IMR-90 (cell line): ENCODE measurements around the gene TMEM214. TPM values are rescaled to one million over a fixed set of nuclear protein-coding genes. Genes with fewer than 3 reads are reported as not detected.

ENCODE experiments used
- ATAC-seq: fragments of 200-7000 bp; cut with Tn5 transposase; 2 replicates; pipeline ENCODE4 v1.9.1; 2020; ENCODE audit warnings: low read depth, mild to moderate bottlenecking, moderate library complexity
- BruUV-seq: library from RNA; stranded (reverse); fragments of 400-500 nt; replicated peaks from 2 replicates; lab custom pipeline; 2021; lab: Mats Ljungman, UMichigan
- CTCF ChIA-PET: fragments of 300-600 bp; formaldehyde crosslinking; extraction: SDS; loops from one replicate; lab custom pipeline; 2021; ENCODE audit warnings: antibody characterized with exemption; lab: Yijun Ruan, JAX
- POLR2A ChIA-PET: fragments of 300-600 bp; sonication (Branson Sonifier 250); formaldehyde crosslinking; loops from one replicate; lab custom pipeline; 2022; ENCODE audit warnings: antibody characterized with exemption; ENCODE audit not compliant: unreplicated experiment; lab: Charles Lee
- DNase-seq: peaks from one replicate; pipeline ENCODE4 v3.0.0; 2013
- H2AFZ ChIP-seq: replicated peaks from 2 replicates; pipeline ENCODE3; 2013; ENCODE audit warnings: low read length, mild to moderate bottlenecking; ENCODE audit not compliant: poor library complexity
- H2AK5ac ChIP-seq: 2 replicates; pipeline ENCODE4 v1.6.1; 2013; ENCODE audit warnings: low read depth, low read length, inconsistent platforms
- H2AK9ac ChIP-seq: replicated peaks from 2 replicates; pipeline ENCODE3; 2013; ENCODE audit warnings: mild to moderate bottlenecking, low read depth, low read length, moderate library complexity; ENCODE audit not compliant: poor library complexity
- H2BK120ac ChIP-seq: 2 replicates; pipeline ENCODE4 v1.6.1; 2013; ENCODE audit warnings: low read depth, low read length, inconsistent platforms
- H2BK15ac ChIP-seq: 3 replicates; pipeline ENCODE4 v1.6.1; 2013; ENCODE audit warnings: low read depth, low read length, inconsistent platforms
- H2BK20ac ChIP-seq: 2 replicates; pipeline ENCODE4 v1.6.1; 2013; ENCODE audit warnings: low read depth, mild to moderate bottlenecking, inconsistent platforms, low read length, moderate library complexity
- H2BK5ac ChIP-seq: 2 replicates; pipeline ENCODE4 v1.6.1; 2013; ENCODE audit warnings: mild to moderate bottlenecking, low read depth, low read length, inconsistent platforms; ENCODE audit not compliant: poor library complexity, severe bottlenecking
- H3K14ac ChIP-seq: replicated peaks from 2 replicates; pipeline ENCODE4 v1.6.1; 2013; ENCODE audit warnings: low read depth, low read length, inconsistent platforms
- H3K18ac ChIP-seq: 2 replicates; pipeline ENCODE4 v1.6.1; 2013; ENCODE audit warnings: low read depth, low read length, control low read depth
- H3K23ac ChIP-seq: 2 replicates; pipeline ENCODE4 v1.6.1; 2013; ENCODE audit warnings: low read depth, low read length, inconsistent platforms
- H3K27ac ChIP-seq: 2 replicates; pipeline ENCODE4 v1.5.1; 2013; ENCODE audit warnings: mild to moderate bottlenecking, control low read depth, low read length; ENCODE audit not compliant: insufficient read depth
- H3K27me3 ChIP-seq: 2 replicates; pipeline ENCODE4 v1.6.1; 2013; ENCODE audit warnings: low read length; ENCODE audit not compliant: control insufficient read depth, insufficient read depth
- H3K36me3 ChIP-seq: 2 replicates; pipeline ENCODE4 v1.6.1; 2013; ENCODE audit warnings: low read length, mixed read lengths; ENCODE audit not compliant: control insufficient read depth, insufficient read depth
- H3K4ac ChIP-seq: 2 replicates; pipeline ENCODE4 v1.6.1; 2013; ENCODE audit warnings: low read depth, low read length, inconsistent platforms
- H3K4me1 ChIP-seq: 2 replicates; pipeline ENCODE4 v1.6.1; 2013; ENCODE audit warnings: low read length, mixed read lengths; ENCODE audit not compliant: control insufficient read depth, insufficient read depth
- H3K4me2 ChIP-seq: 2 replicates; pipeline ENCODE4 v1.6.1; 2013; ENCODE audit warnings: low read depth, mild to moderate bottlenecking, control low read depth, low read length, moderate library complexity
- H3K4me3 ChIP-seq: 2 replicates; pipeline ENCODE4 v1.5.1; 2013; ENCODE audit warnings: low read depth, mild to moderate bottlenecking, control low read depth, low read length, moderate library complexity; ENCODE audit not compliant: insufficient read depth
- H3K56ac ChIP-seq: 2 replicates; pipeline ENCODE4 v1.6.1; 2013; ENCODE audit warnings: low read length, inconsistent platforms; ENCODE audit not compliant: insufficient read depth; ENCODE audit errors: extremely low read depth
- H3K79me1 ChIP-seq, 2 experiments: 2 replicates each; pipeline ENCODE4 v1.6.1; 2013; ENCODE audit warnings: low read length in 2 of 2, inconsistent platforms in 1 of 2, low read depth in 1 of 2
- H3K9ac ChIP-seq: 2 replicates; pipeline ENCODE4 v1.6.1; 2013; ENCODE audit warnings: low read depth, low read length, control low read depth
- H3K9me1 ChIP-seq: 2 replicates; pipeline ENCODE4 v1.6.1; 2013; ENCODE audit warnings: low read length, inconsistent platforms; ENCODE audit not compliant: insufficient read depth
- H3K9me3 ChIP-seq: 2 replicates; pipeline ENCODE4 v1.6.1; 2013; ENCODE audit warnings: low read length; ENCODE audit not compliant: control insufficient read depth, insufficient read depth
- H4K20me1 ChIP-seq: 2 replicates; pipeline ENCODE4 v1.6.1; 2013; ENCODE audit warnings: low read length, inconsistent platforms; ENCODE audit not compliant: insufficient read depth
- H4K5ac ChIP-seq: 2 replicates; pipeline ENCODE4 v1.6.1; 2013; ENCODE audit warnings: mild to moderate bottlenecking, low read depth, low read length, control low read depth
- H4K8ac ChIP-seq, 2 experiments: 2 replicates each; pipeline ENCODE4 v1.6.1; 2013; ENCODE audit warnings: low read depth in 2 of 2, low read length in 2 of 2, control low read depth in 1 of 2, inconsistent platforms in 1 of 2
- H4K91ac ChIP-seq: 2 replicates; pipeline ENCODE4 v1.6.1; 2013; ENCODE audit warnings: low read depth, low read length, inconsistent platforms; ENCODE audit not compliant: insufficient read depth
- BHLHE40 ChIP-seq: fragments of 150-350 bp; IDR thresholded peaks from 2 replicates; pipeline ENCODE4 v1.6.1; 2016; ENCODE audit warnings: mild to moderate bottlenecking, low read depth, low read length
- CEBPB ChIP-seq: IDR thresholded peaks from 2 replicates; pipeline ENCODE4 v1.6.1; 2012; ENCODE audit warnings: low read depth, low read length, improper control_type of control experiment
- CHD1 ChIP-seq: IDR thresholded peaks from 2 replicates; pipeline ENCODE4 v1.6.1; 2012; ENCODE audit warnings: low read depth, low read length, improper control_type of control experiment
- MAZ ChIP-seq: IDR thresholded peaks from 2 replicates; pipeline ENCODE4 v1.6.1; 2012; ENCODE audit warnings: low read depth, mild to moderate bottlenecking, low read length, improper control_type of control experiment, moderate library complexity, borderline replicate concordance
- NFE2L2 ChIP-seq: fragments of 150-350 bp; IDR thresholded peaks from 2 replicates; pipeline ENCODE4 v1.6.1; 2016; ENCODE audit warnings: low read depth, mild to moderate bottlenecking, low read length
- POLR2A ChIP-seq: IDR thresholded peaks from 2 replicates; pipeline ENCODE4 v1.6.1; 2012; ENCODE audit warnings: mild to moderate bottlenecking, low read depth, low read length
- RCOR1 ChIP-seq: IDR thresholded peaks from 2 replicates; pipeline ENCODE4 v1.6.1; 2012; ENCODE audit warnings: mild to moderate bottlenecking, low read length, improper control_type of control experiment; ENCODE audit not compliant: insufficient replicate concordance
- WGBS, 2 experiments: methylation state at CpG; one replicate each; pipeline versions ENCODE4 v1.1.5 to v1.1.7; 2013; ENCODE audit warnings: missing lambda C conversion rate in 2 of 2; ENCODE audit not compliant: insufficient read length in 1 of 2; ENCODE audit errors: extremely low coverage in 2 of 2; 5-methylcytosine and 5-hydroxymethylcytosine counted together
- dilution Hi-C: fragments of 300-500 bp; cut with HindIII; formaldehyde crosslinking; loops from one replicate; pipeline ENCODE4 v1.14.3; 2018; ENCODE audit warnings: low sequenced_read_pairs; ENCODE audit not compliant: unreplicated experiment
- in situ Hi-C: fragments of 300-500 bp; cut with MboI; formaldehyde crosslinking; loops from 3 replicates; pipeline ENCODE4 v1.14.3; 2019; ENCODE audit warnings: low sequenced_read_pairs, inconsistent platforms, mixed read lengths
- intact Hi-C: fragments of 100-400 bp; cut with micrococcal nuclease; formaldehyde crosslinking; loops from 2 replicates; pipeline ENCODE4 v1.10.0; 2022
- polyA plus RNA-seq, 3 experiments: library from polyadenylated mRNA; depleted of rRNA; stranded (reverse); fragments of >200 nt; gene quantifications; 2 replicates each; pipeline ENCODE4 v1.2.3, GENCODE V29; 2012; ENCODE audit warnings: low replicate concordance in 1 of 3
- total RNA-seq: library from RNA; depleted of rRNA; stranded (reverse); fragments of >200 nt; gene quantifications from 2 replicates; pipeline ENCODE4 v1.2.3, GENCODE V29; 2012

Gene TMEM214
- total and polyA plus RNA-seq, 2 of the 4 experiments (the other 2 are of a cell fraction) = 32.1 to 121 TPM

DNA sequence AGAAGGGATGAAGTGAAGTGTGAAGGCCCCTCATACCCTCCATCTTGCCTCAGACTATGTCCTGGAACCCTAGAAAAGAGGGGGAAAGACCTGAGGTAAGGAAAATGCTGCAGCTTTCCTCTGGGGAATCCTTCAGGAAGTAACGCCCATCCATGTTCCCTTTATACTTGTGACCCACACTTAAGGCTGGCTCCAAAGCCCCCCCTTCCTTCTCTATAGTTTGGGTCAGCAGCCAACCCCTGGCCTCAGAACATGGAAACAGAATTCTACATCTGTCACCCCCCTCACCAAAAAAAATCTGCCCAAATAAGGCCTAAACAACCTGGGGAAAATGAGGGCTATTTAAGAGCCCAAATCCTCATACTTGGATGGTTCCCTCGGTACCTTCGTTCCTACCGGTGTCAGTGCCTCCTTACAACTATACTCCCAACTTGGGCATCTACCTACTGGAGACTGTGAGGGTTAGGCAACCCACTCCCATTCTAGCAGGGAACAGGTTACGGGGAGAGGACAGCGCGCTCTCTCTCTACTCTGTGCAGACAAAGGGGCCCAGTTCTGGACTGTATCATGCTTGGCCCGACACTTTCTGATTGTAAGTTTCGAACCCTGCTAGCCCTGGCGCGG is 38.0 kb downstream of the TMEM214 start:
- dilution Hi-C loops (no loop called here), intact Hi-C loops (loop anchor here (2.0 to 5.0 kb wide), 2 partner anchors 20 to 108 kb away; partner anchors contain the start of gene AGBL5), in situ Hi-C loops (no loop called here)
- peak overlapping the region; percentile 52 for H3K18ac ChIP-seq
- peak overlapping the region; percentile 100 for H3K14ac ChIP-seq
- no peak overlapping the region for H2BK20ac ChIP-seq
- peak overlapping the region; percentile 64 for H2BK120ac ChIP-seq
- H3K27ac ChIP-seq = peak overlapping the region; percentile 97
- H4K20me1 ChIP-seq = peaks cover 20% of the 10 kb centered on the region
- H2AK9ac ChIP-seq = peak overlapping the region; percentile 98
- H2BK5ac ChIP-seq = peak overlapping the region; percentile 83
- peak overlapping the region; percentile 89 for H4K5ac ChIP-seq
- H3K56ac ChIP-seq = peak overlapping the region; percentile 90
- H3K4me1 ChIP-seq = peaks cover 34% of the 10 kb centered on the region
- H4K8ac ChIP-seq = peak overlapping the region; percentile 88 to 96
- ATAC-seq (0 out of 2 replicates have a peak, but pooled peaks have one; percentile 0), DNase-seq (no peak)
- H2AFZ ChIP-seq = peak overlapping the region; percentile 83
- peaks cover 30% of the 10 kb centered on the region for H3K36me3 ChIP-seq
- TSS peak; percentile 66 for BruUV-seq
- H3K4ac ChIP-seq = peak overlapping the region; percentile 99
- peak overlapping the region; percentile 99 for H2AK5ac ChIP-seq
- peak overlapping the region; percentile 99 for H3K9ac ChIP-seq
- TF ChIP-seq CHD1 (0 out of 2 replicates have a peak, but pooled peaks have one; percentile 25), POLR2A (no peak), RCOR1 (no peak), MAZ (no peak), NFE2L2 (no peak), BHLHE40 (no peak), CEBPB (no peak)
- H3K9me3 ChIP-seq = no peaks in the 10 kb centered on the region
- peak overlapping the region; percentile 86 for H3K4me3 ChIP-seq
- CTCF ChIA-PET = no interaction called here
- 3% methylated on average over 6 of the region's 11 CpGs; no CpG with 5 or more reads in 1 of the 2 experiments for WGBS, 2 experiments
- peak overlapping the region; percentile 76 for H4K91ac ChIP-seq
- H2BK15ac ChIP-seq = no peak overlapping the region; the same call in 2 of the 3 replicates
- peak overlapping the region; percentile 100 for H3K23ac ChIP-seq
- POLR2A ChIA-PET = interaction anchor here (0.8 kb wide), 1 partner anchor 10 kb away, joined by 3 read pairs; no protein-coding TSS in a partner anchor
- peak overlapping the region; percentile 99 for H3K4me2 ChIP-seq
- peaks cover 36 to 51% of the 10 kb centered on the region in 2 experiments for H3K79me1 ChIP-seq
- peaks cover 27% of the 10 kb centered on the region for H3K9me1 ChIP-seq
- H3K27me3 ChIP-seq = no peaks in the 10 kb centered on the region
